Fibroblast of pulmonary artery (primary cell): ENCODE measurements around the gene MPIG6B.

Experiments
- DNase-seq: peaks from one replicate; pipeline ENCODE4 v3.0.0-alpha.2; 2010; ENCODE audit warnings: low read depth
- H3K4me3 ChIP-seq: replicated peaks from 2 replicates; pipeline ENCODE4 v1.5.1; 2011; ENCODE audit warnings: low read depth, mild to moderate bottlenecking, control low read depth, low read length, moderate library complexity
- CTCF ChIP-seq: IDR thresholded peaks from 2 replicates; pipeline ENCODE4 v1.5.1; 2011; ENCODE audit warnings: mild to moderate bottlenecking, control low read depth, low read length, inconsistent platforms; ENCODE audit errors: missing control alignments

MPIG6B gene

DNA sequence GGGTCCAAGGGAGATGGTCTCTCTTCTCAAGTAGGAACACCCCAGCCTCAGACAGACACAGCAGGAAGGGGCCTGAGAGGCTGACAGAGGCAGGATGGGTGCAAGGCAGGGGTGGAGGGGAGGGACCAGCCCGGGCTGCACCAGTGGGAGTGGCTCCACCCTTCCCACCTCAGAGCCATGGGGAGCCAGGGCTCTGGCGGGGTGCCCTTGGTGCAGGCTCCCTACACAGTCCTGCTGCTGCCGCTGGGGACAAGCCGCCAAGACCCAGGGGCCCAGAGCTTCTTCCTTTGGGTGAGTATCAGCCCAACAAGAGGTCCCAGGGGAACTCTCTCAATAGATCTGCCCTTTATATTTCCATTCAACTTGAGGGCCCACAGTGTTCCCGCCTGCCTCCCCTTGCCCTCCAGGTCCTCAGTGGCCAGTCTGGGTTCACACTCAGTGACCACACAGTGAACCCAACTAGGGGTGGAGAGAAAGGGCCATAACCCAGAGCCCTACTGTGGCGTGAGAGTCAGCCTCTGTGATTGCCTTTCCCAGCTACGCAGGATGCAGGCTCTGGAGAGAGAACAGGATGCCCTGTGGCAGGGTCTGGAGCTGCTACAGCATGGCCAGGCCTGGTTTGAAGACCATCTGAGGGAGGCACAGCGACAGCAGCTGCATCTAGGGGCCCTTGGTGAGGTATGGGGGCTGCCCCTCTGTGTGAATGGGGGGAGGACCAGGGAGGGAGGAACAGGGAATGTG, 39.9 kb downstream of the MPIG6B start:
- no peak overlapping the region for H3K4me3 ChIP-seq
- DNase-seq: no peak
- no peak for TF ChIP-seq CTCF

DNA sequence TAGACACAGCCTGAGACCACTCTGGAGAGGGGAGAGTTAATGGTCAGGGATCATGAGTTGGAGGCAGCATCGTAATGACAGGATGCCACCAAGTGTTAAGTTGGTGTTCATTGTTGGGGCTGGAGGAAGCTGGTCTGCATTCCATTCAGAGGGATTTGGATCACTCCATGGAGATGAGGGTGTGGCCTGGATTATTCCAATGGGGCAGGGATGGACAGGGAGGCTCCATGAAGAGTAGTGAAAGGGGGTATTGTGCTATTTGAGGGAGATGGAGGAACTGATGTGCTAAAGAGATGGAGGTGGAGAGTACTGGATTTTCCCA, 40.4 kb downstream of the MPIG6B start:
- H3K4me3 ChIP-seq: no peak overlapping the region
- DNase-seq: peak; percentile 54

DNA sequence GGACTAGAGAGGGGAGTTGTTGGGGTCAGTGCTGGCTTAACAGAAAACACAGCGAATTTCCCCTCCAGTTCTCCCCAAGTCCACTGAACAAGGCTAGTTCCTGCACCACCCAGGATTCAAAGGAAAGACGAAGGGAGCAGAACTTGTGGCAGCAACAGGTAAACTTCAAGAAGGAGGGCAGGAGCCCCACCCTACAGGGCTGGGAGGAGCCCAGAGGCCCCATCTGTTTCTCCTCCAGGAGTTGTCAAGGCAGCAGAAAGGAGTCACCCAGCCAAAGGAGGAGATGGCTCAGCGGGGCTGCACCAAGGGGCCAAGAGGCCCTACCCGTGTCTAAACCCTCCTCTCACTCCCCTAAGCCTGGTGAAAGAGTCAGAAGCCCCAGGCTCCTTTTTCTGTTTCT, 41.0 kb downstream of the MPIG6B start:
- DNase-seq: no peak
- no peak for TF ChIP-seq CTCF
- no peak overlapping the region for H3K4me3 ChIP-seq

More for the DNA sequence above, 40.4 kb downstream of the MPIG6B start:
- no peak for TF ChIP-seq CTCF

DNA sequence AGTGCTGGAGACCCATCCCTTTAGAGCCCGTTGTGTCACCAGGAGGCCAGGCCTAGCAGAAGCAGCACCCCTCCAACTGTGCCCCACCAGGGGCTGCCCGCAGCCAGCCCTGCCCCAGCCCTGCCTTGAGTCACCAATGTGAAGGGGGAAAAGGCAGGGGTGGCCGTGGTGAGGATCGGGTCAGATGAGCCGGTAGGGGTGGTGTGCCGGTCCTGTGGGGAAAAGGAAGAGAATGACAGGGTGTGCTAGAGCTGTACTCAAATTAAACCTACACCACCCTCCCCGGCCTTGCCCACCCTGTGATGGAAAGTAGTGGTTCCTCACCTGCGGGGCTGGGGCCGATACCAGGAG, 42.4 kb downstream of the MPIG6B start:
- DNase-seq: no peak
- no peak for TF ChIP-seq CTCF
- H3K4me3 ChIP-seq: no peak overlapping the region

GRCh38 chr6:31765910-31766794, 43.0 kb downstream of the MPIG6B start:
- TF ChIP-seq CTCF: no peak
- DNase-seq: no peak
- H3K4me3 ChIP-seq: peak overlapping the region; percentile 12

DNA sequence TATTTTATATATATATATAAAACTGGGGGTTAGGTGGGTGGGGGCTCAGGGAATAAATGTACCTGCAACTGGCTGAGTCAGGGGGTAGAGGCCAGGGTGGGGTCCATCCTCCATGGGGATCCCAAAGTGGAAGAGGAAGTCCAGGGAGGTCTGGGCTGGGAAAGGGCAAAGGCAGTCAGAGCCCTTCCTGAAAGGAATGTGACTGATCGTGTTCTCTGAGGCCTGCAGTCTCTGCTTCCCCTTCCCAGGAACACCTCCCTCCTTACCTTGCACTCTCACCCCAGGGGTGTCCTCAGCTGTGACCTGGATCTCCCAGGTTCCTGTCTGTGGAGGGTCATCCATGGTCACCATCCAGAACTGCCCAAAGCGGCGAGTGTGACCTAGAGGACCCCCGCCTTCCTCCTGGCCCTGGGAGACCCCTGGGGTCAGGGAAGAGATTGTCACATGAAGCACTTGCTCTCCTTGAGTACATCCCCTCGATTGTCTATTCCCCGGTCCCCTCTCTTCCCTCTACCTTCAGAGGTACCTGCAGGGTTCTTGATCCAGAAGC, 44.0 kb downstream of the MPIG6B start:
- H3K4me3 ChIP-seq: no peak overlapping the region
- TF ChIP-seq CTCF: no peak
- DNase-seq: no peak
